ENCODE results near the gene SLMAP.
A peak's percentile ranks its signal among the peaks of the same experiment; 100 is the strongest.

SLMAP gene

DNA sequence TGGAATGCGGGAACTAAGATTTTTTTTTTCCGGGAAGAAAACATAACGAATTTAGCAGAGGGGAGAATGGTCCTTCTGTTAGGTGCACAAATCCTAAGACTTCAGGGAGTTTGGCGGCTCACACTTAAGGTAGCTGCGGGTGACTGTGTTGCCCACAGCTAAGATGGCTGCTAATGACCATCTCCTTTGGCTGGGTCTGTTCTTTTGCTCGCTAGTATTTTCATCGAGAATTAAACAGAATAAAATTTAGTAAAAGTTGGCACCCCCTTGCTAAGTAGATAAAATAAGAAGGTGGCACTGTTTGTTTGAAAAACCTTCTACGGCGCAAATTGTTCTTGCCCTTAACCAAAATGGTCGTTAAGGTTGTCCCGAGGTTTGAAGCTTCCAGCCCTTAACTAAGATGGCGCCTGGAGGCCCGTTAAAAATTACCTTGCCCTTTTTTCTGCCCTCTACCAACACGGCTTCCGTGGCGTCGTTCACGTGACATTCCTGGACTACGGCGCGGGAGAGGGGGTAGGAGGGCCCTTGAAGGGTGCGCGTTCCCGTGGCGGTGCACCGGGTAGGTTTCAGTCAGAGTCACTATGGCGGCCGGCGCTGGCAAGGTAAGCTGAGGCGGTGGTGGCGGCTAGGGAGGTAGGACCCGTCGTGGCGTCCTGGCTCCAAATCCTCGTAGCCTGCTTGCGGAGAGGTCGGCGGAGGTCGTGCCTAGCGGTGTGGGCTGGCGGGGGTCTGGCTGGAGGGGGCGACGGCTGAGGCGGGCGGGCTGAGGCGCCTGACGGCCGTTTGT lies at the start of gene SLMAP:
Gene SLMAP (plus strand): TSS at position 569 of the 787 bp plus-strand sequence. CDS start 1,343 bp downstream, outside the sequence.
- DNase-seq = peak; percentile 69 to 97 (median 94)

DNA sequence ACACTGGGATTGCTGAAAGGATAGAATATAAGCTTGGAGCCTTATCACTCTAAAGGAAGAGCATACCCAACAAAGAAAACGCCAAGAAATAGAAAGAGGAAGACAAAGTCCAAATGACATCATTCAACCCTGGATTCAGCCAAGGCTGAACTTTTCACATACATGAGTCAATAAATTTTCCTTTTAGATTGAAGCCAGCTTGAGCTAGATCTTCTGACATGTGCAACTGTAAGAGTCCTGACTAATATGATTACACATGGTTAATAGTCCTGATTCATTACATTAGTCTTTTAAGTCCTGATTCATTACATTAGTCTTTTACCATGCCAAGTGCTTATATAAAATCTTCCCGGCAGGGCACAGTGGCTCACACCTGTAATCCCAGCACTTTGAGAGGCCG lies 49.6 kb upstream of the SLMAP start:
- no peak for DNase-seq

DNA sequence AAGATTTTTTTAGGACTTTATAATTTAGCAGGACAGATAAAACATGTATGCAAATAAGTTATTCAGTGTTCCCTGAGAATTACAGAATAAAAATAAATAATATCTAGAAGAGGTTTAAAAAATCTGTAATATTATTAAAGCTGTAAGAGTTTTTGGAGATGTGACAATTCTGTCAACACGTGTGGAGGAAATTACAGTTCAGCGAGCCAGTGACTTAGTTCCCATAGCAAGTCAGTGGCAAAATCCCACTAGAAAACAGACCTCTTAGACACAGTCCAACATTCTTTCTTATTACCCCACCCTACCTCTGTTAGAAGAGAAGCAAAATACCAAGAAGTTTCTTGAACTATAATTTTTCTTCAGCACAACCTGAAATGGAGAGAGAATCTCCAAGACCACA lies 47.1 kb upstream of the SLMAP start:
- DNase-seq = no peak

- no peak for DNase-seq
These were observed 46.5 kb upstream of the SLMAP start for GRCh38 chr3:57709559-57709958.

DNA sequence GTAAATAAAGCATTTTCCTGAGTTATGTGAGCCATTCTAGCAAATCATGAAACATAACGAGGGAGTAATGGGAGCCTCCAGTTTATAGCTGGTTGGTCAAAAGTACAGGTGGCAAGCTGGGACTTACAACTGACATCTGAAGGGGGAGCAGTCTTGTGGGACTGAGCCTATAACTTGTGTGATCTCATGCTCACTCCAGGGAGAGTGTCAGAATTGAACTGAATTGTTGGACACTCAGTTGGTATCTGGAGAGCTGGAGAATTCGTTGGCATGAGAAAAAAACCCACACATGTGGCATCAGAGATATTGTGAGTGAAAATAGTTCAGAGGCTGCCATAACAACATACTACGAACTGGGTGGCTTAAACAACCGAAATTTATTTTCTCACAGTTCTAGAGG lies 40.4 kb upstream of the SLMAP start:
- DNase-seq = no peak

DNA sequence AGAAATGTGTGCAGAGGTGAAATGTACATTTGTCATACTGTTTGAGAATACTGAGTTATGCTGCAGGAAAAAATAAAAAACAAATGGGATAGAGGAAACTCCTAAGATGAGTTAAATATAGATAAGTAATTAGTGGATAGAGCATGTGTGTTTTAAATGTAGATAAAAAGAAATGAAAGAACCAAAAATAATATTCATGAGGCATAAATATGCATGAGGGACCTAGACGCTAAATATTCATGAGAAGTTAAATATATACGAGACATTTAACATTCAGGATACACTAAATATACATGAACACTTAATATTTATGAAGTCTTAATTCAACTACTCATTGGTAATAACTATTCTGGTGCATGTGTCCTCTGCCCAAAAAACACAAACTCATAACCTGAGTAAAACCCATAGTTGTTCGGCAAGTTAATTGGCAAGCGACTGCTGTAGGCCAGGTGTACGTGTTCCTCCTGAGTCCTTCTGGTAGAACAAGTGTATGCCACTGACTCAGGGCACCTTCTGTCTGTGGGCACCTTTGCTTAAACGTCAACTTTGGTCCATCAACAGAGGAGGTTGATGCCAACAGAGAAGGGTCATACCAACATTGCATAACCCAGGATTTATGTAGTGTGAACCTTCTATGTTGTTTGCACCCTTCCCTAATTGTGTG lies 38.8 kb upstream of the SLMAP start:
- DNase-seq = no peak

GRCh38 chr3:57718118-57718517 lies 38.0 kb upstream of the SLMAP start:
- DNase-seq = no peak

DNA sequence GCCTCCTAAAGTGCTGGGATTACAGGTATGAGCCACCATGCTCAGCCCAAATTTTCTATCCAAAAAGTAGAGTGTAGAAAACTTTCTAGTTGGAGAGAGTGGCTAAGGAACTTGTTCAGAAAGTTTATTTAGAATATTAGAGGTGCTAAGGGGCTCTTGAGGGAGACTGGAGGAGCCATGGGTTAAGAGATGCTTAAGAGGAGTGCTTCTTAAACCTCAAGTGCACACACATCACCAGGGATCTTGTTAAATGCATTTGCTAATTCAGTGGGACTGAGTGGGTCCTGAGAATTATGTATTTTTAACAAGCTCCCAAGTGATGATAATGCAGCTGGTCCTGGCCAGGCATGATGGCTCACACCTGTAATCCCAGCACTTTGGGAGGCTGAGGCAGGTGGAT lies 29.7 kb upstream of the SLMAP start:
- DNase-seq = no peak

DNA sequence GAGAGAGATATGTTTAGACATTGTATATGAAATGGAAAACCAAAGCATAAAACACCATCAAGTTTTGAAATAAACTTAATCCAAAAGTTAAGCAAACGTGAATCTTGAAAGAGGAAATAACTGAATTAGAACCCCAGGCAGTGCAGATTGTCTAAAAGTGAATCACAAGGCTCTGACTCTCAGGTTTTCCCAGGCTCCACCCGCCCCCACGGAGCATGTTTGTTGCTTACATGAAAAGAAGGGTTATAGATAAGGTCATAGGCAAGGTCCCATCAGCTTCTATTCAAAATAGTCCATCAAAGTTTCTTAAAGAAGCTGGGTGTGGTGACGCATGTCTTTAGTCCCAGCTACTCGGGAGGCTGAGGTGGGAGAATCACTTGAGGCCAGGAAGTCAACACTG lies 29.0 kb upstream of the SLMAP start:
- no peak for DNase-seq

- no peak for DNase-seq
These were observed 26.6 kb upstream of the SLMAP start for GRCh38 chr3:57729334-57730045.

GRCh38 chr3:57730682-57731081 lies 25.4 kb upstream of the SLMAP start:
- no peak for DNase-seq

- DNase-seq = no peak
These were observed 24.8 kb upstream of the SLMAP start for GRCh38 chr3:57731311-57731710.

DNA sequence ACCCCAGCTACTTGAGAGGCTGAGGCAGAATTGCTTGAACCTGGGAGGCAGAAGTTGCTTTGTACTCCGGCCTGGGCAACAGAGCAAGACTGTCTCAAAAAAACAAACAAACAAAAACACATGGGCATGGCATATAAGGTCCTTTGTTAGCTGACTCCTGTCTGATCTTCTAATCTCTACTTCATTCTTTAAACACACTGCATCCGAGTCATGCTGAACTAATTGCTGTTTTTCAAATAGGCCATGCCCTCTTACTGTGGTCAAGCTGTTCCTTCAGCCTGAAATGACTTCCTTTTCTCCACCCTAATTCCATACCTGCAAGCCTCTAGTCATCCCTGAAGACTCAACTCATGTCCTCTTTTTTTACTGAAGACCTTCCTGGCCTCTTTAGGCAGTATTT lies 22.3 kb upstream of the SLMAP start:
- no peak for DNase-seq

DNA sequence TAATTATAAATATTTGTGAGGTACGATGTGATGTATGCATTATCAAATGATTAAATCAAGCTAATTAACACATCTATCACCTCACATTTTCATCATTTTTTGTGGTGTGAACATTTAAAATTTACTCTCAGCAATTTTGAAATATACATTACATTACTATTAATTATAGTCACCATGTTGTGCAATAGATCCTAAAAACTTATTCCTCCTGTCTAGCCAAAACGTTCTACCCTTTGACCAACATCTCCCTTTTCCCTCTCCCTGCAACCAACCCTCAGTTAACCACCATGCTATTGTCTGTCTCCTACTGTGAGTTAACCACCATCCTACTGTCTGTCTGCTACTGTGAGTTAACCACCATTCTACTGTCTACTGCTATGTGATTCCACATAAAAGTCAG lies 20.7 kb upstream of the SLMAP start:
- no peak for DNase-seq

DNA sequence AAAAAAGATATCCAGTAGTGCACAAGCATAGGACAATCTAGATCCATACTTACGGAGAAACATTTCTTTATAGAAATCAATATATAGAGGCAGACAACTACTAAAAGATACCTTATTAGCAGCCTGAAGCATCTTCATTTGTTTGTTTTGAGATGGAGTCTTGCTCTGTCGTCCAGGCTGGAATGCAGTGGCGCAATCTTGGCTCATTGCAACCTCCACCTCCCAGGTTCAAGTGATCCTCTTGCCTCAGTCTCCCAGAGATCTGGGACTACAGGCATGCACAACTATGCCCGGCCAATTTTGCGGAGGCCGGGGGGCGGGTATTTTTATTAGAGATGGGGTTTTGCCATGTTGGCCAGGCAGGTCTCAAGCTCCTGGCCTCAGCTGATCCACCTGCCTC lies 18.3 kb upstream of the SLMAP start:
- no peak for DNase-seq

DNA sequence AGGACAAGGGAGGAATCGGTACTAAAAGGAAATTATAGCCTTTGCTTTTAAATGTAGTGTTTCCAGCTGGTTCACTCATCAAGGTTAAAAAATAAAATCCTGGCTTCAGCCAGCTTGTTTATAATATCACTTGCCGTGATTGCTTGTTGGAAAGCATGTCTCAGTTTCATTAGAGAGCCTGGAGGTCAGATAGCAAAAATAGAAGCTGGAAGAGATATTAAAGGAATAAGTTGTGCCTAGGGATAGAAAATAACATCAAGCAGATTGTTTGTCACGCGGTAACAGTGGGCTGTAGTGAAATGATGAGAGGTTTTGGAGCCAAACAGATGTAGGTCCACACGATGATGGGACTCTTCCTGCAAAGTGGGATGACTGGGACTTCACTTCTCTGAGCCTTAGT lies 17.7 kb upstream of the SLMAP start:
- DNase-seq = no peak

GRCh38 chr3:57740027-57740426 lies 16.1 kb upstream of the SLMAP start:
- DNase-seq = no peak

DNA sequence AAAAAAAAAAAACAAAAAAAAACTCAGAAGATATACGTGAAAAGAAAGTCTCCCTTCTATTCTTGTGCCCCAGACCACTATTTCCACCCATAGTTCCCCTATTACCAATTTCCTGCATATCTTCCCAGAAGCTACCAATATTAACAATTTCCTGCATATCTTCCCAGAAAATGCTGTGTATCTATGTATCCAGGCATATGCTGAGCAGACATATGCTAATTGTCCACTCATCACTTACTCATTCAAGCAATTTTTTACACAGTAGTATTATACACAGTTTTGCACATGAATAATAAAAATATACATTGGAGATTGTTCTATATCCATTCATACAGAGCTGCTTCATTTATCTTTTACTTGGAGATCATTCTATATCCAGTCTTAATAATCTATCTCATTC lies 12.6 kb upstream of the SLMAP start:
- no peak for DNase-seq

- no peak for DNase-seq
These were observed 11.0 kb upstream of the SLMAP start for GRCh38 chr3:57745101-57745500.

DNA sequence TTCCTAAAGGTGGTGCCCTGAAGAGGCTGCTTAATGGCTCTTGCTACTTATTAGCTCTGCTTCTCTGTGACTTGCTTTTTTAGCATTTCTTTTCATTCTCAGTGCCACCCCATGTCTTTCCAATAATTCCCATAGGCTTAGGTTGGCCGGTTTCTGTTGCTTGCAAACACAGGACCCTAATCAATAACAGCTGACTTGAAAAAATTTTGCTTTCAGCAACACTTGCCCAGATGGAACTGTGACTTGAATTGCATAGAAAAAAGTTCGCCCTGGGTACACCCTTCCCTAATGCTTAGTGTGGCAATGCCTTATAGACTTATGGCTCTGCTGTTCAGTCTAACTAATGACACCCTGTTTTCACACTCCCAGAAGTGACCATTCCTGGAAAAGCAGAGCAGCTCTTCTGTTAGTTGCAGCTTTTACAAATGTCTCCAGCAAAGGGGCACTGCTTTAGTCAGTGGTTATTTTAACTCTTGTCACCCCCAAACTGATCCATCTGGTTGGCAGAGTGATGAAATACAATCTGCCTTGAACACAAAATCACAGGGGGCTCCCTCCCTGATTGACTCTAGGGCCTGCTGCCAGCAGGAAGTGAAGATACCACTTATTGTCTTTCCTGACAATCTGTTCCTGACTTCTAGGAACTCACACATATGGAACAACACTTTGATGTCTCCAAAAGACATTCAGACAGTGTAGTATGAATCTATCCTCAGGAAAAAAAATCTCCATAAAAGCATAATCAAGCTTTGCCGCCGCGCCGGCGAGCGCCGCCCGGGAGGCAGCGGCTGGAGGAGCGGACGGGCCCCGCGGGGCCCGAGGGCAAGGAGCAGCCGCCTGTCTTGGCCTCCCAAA lies 9.7 kb upstream of the SLMAP start:
- no peak for DNase-seq

DNA sequence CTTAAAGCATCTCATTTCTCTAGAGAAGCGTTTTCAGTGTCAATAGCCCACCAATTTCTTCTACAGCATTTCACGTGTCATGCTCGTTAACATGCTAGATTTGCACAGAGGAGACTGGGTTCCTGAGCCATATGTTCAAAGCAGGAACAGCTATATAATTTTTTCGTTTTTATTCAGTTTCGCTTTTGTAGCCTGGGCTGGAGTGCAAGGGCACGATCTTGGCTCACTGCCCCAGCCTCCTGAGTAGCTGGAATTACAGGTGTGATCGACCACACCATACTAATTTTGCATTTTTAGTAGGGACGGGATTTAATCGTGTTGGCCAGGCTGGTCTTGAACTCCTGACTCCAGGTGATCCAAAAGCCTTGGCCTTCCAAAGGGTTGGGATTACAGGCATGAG lies 6.6 kb upstream of the SLMAP start:
- DNase-seq = no peak

DNA sequence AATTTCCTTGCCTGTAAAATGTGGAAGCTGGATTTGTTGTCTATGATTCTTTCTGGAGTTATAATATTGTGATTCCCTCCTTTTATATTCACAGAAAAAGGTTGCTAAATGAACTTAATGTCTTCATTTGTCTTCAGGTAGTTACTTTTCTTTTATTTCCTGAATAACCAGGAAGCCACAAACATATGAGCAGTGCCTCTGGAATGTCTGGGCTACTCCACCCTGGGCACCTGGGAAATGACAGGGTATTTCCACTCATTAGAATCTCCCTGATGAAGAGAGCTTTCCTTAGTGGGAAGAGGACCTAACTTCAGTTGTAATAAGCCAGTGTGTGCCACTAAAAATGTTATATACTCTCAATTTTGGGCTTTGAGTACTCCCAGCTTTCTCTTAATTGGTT lies 3.8 kb upstream of the SLMAP start:
- DNase-seq = no peak
